WTC11 (cell line): Measurements from ENCODE around the gene SPAAR.

Experiments
- CREM ChIP-seq: sonication (generic); formaldehyde crosslinking; IDR thresholded peaks from 2 replicates; pipeline ENCODE4 v1.8.1; 2022; ENCODE audit warnings: mild to moderate bottlenecking, missing genetic modification reagents, moderate library complexity
- CTCF ChIP-seq: fragments of 200-600 bp; IDR thresholded peaks from 2 replicates; pipeline ENCODE4 v1.8.0; 2022; ENCODE audit warnings: antibody characterized with exemption
- PRRX2 ChIP-seq: fragments of 250-450 bp; sonication (Bioruptor Pico); IDR thresholded peaks from 2 replicates; pipeline ENCODE4 v1.8.0; 2021; ENCODE audit warnings: mild to moderate bottlenecking
- TCF7 ChIP-seq: sonication (generic); formaldehyde crosslinking; IDR thresholded peaks from 2 replicates; pipeline ENCODE4 v1.8.0; 2022; ENCODE audit warnings: mild to moderate bottlenecking, low read depth, missing genetic modification reagents, moderate library complexity
- ZNF121 ChIP-seq: sonication (generic); formaldehyde crosslinking; IDR thresholded peaks from 2 replicates; pipeline ENCODE4 v1.8.0; 2023; ENCODE audit warnings: missing genetic modification reagents
- TF ChIP-seq, protein P1 (sequence below): sonication (generic); formaldehyde crosslinking; IDR thresholded peaks from 2 replicates; pipeline ENCODE4 v1.8.1; 2023; ENCODE audit warnings: mild to moderate bottlenecking, missing genetic modification reagents, borderline replicate concordance

DNA sequence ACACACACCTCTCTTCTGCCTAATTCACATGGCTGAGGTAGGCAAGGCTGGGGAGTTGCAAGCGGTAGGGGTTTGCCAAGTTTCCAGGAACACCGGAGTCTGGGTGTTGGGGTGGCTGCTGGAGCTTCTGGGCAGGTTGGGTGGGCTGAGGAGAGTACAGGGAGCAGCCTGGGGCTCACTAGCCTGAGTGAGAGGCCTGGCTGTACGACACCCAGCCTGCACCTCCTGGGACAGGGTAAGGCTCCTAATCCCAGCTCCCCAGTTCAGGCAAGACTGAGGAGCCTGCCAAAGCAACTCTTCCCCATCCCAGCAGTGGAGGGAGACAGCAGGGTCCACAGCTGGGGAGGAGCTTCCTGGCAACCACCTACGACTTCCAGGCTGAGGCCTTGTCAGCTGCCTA is 8.0 kb downstream of the SPAAR start:
- TF ChIP-seq CTCF (no peak), PRRX2 (no peak), CREM (CRISPR knock-in tag) (no peak), TCF7 (CRISPR knock-in tag) (no peak), ZNF121 (no peak)
- TF ChIP-seq, protein P1, sequence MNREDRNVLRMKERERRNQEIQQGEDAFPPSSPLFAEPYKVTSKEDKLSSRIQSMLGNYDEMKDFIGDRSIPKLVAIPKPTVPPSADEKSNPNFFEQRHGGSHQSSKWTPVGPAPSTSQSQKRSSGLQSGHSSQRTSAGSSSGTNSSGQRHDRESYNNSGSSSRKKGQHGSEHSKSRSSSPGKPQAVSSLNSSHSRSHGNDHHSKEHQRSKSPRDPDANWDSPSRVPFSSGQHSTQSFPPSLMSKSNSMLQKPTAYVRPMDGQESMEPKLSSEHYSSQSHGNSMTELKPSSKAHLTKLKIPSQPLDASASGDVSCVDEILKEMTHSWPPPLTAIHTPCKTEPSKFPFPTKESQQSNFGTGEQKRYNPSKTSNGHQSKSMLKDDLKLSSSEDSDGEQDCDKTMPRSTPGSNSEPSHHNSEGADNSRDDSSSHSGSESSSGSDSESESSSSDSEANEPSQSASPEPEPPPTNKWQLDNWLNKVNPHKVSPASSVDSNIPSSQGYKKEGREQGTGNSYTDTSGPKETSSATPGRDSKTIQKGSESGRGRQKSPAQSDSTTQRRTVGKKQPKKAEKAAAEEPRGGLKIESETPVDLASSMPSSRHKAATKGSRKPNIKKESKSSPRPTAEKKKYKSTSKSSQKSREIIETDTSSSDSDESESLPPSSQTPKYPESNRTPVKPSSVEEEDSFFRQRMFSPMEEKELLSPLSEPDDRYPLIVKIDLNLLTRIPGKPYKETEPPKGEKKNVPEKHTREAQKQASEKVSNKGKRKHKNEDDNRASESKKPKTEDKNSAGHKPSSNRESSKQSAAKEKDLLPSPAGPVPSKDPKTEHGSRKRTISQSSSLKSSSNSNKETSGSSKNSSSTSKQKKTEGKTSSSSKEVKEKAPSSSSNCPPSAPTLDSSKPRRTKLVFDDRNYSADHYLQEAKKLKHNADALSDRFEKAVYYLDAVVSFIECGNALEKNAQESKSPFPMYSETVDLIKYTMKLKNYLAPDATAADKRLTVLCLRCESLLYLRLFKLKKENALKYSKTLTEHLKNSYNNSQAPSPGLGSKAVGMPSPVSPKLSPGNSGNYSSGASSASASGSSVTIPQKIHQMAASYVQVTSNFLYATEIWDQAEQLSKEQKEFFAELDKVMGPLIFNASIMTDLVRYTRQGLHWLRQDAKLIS (CRISPR knock-in tag), result no peak
